ENCODE measurements around the gene ZIC1.

ZIC1 gene

DNA sequence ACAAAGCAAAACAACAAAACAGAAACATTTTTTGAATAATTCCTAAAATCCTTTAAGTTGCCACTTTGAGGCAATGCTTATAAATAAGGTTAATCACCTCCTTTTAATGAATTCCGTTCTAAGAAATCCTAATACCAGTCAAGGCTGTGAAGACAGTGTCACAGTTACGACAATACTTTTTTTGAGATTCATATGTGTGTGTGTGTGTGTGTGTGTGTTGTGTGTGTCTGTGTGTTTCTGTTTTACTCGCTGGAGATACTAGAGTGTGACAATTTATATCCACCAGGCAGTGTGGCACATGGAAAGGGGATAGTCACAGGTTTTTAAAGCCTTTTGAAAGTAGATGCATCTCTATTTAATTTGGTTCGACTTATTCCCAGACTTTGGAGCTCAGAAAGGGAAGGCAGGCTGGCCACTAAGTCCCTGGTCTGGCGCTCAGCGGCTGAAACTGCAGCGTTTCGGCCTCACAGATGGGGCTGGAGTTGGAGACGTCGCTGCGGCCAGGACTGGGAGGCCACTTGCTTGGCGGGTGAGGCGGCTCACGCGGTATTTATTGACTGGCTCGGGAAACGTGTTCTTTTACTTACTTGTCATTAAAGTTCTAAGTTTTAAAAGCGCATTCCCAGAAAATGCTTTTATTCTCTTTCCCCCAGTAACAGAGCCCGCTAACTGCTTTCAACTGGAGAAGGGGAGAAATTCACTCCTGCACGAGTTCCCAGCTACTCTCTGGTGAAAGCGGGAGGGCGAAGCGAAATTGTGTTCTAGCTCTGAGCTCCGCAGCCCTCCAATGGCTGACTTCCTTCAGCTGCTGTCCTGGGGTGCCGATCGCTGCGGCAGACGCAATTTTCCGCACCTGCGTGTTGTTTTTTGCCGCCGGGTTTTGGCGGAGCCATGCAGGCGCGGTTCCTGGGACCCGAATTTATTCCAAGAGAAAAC, 13.7 kb downstream of the ZIC1 start:
- peaks cover 0 to 7% of the 10 kb centered on the region in 2 donors for H3K4me1 ChIP-seq (ENCODE audit: control insufficient read depth in 1 of 2, insufficient read depth in 2 of 2, low read length in 2 of 2)
- peaks cover 71 to 79% of the 10 kb centered on the region in 2 donors for H3K27me3 ChIP-seq (ENCODE audit: control insufficient read depth in 1 of 2, insufficient read depth in 2 of 2, low read length in 2 of 2)
- no peak overlapping the region for H3K9ac ChIP-seq (ENCODE audit: low read depth in 1 of 2, low read length in 2 of 2)
- no peak overlapping the region for H3K4me3 ChIP-seq (ENCODE audit: low read depth in 1 of 2, low read length in 2 of 2)
- H3K9me3 ChIP-seq (ENCODE audit: control insufficient read depth in 1 of 2, low read length in 2 of 2), result no peaks in the 10 kb centered on the region
- no peaks in the 10 kb centered on the region for H3K36me3 ChIP-seq (ENCODE audit: control insufficient read depth in 1 of 2, insufficient read depth in 2 of 2, low read length in 2 of 2)
- no peak overlapping the region for H3K27ac ChIP-seq (ENCODE audit: low read depth, low read length)

- Histone ChIP-seq H3K27ac (ENCODE audit: low read depth, low read length) (no peak overlapping the region), H3K4me1 (ENCODE audit: control insufficient read depth in 1 of 2, insufficient read depth in 2 of 2, low read length in 2 of 2) (peaks cover 0 to 7% of the 10 kb centered on the region in 2 donors), H3K36me3 (ENCODE audit: control insufficient read depth in 1 of 2, insufficient read depth in 2 of 2, low read length in 2 of 2) (no peaks in the 10 kb centered on the region), H3K9ac (ENCODE audit: low read depth in 1 of 2, low read length in 2 of 2) (no peak overlapping the region), H3K4me3 (ENCODE audit: low read depth in 1 of 2, low read length in 2 of 2) (no peak overlapping the region), H3K9me3 (ENCODE audit: control insufficient read depth in 1 of 2, low read length in 2 of 2) (no peaks in the 10 kb centered on the region), H3K27me3 (ENCODE audit: control insufficient read depth in 1 of 2, insufficient read depth in 2 of 2, low read length in 2 of 2) (peaks cover 66 to 73% of the 10 kb centered on the region in 2 donors)
These were observed 14.3 kb downstream of the ZIC1 start for GRCh38 chr3:147423537-147423797.

- H3K27ac ChIP-seq (ENCODE audit: low read depth, low read length), result no peak overlapping the region
- no peak overlapping the region for H3K4me3 ChIP-seq (ENCODE audit: low read depth in 1 of 2, low read length in 2 of 2)
- peaks cover 0 to 5% of the 10 kb centered on the region in 2 donors for H3K4me1 ChIP-seq (ENCODE audit: control insufficient read depth in 1 of 2, insufficient read depth in 2 of 2, low read length in 2 of 2)
- no peak overlapping the region for H3K9ac ChIP-seq (ENCODE audit: low read depth in 1 of 2, low read length in 2 of 2)
- no peaks in the 10 kb centered on the region for H3K9me3 ChIP-seq (ENCODE audit: control insufficient read depth in 1 of 2, low read length in 2 of 2)
- H3K36me3 ChIP-seq (ENCODE audit: control insufficient read depth in 1 of 2, insufficient read depth in 2 of 2, low read length in 2 of 2), result no peaks in the 10 kb centered on the region
- H3K27me3 ChIP-seq (ENCODE audit: control insufficient read depth in 1 of 2, insufficient read depth in 2 of 2, low read length in 2 of 2), result peaks cover 61 to 68% of the 10 kb centered on the region in 2 donors
These were observed 14.8 kb downstream of the ZIC1 start for GRCh38 chr3:147423798-147424580.

- Histone ChIP-seq H3K4me3 (ENCODE audit: low read depth in 1 of 2, low read length in 2 of 2) (no peak overlapping the region), H3K9me3 (ENCODE audit: control insufficient read depth in 1 of 2, low read length in 2 of 2) (no peaks in the 10 kb centered on the region), H3K27me3 (ENCODE audit: control insufficient read depth in 1 of 2, insufficient read depth in 2 of 2, low read length in 2 of 2) (peaks cover 53 to 60% of the 10 kb centered on the region in 2 donors), H3K4me1 (ENCODE audit: control insufficient read depth in 1 of 2, insufficient read depth in 2 of 2, low read length in 2 of 2) (no peaks in the 10 kb centered on the region), H3K36me3 (ENCODE audit: control insufficient read depth in 1 of 2, insufficient read depth in 2 of 2, low read length in 2 of 2) (no peaks in the 10 kb centered on the region), H3K9ac (ENCODE audit: low read depth in 1 of 2, low read length in 2 of 2) (no peak overlapping the region), H3K27ac (ENCODE audit: low read depth, low read length) (no peak overlapping the region)
These were observed 15.6 kb downstream of the ZIC1 start for GRCh38 chr3:147424581-147425387.

DNA sequence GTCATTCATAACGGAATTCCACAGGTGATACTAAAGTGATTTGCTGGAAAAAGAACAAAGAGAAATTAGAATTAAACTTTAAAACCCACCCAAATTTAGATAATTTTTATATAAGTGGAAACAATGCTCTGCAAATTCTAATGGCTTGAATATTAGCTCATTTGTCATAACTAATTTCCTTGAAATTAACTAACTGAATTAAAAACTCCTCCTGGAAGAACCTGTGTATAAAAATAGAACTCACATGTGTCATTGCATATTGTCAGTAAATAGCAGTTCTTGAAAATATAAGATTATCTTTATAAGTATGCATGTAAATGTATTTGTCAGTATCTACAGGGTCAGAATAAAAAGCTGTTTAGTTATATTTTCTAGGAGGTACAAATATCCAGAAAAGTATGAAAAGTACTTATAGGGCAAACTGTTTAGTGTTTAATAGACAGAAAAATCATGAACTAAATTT, 16.3 kb downstream of the ZIC1 start:
- Histone ChIP-seq H3K27ac (ENCODE audit: low read depth, low read length) (no peak overlapping the region), H3K4me1 (ENCODE audit: control insufficient read depth in 1 of 2, insufficient read depth in 2 of 2, low read length in 2 of 2) (no peaks in the 10 kb centered on the region), H3K4me3 (ENCODE audit: low read depth in 1 of 2, low read length in 2 of 2) (no peak overlapping the region), H3K9ac (ENCODE audit: low read depth in 1 of 2, low read length in 2 of 2) (no peak overlapping the region), H3K9me3 (ENCODE audit: control insufficient read depth in 1 of 2, low read length in 2 of 2) (no peaks in the 10 kb centered on the region), H3K36me3 (ENCODE audit: control insufficient read depth in 1 of 2, insufficient read depth in 2 of 2, low read length in 2 of 2) (no peaks in the 10 kb centered on the region), H3K27me3 (ENCODE audit: control insufficient read depth in 1 of 2, insufficient read depth in 2 of 2, low read length in 2 of 2) (peaks cover 47 to 54% of the 10 kb centered on the region in 2 donors)

GRCh38 chr3:147426931-147427330, 17.8 kb downstream of the ZIC1 start:
- Histone ChIP-seq H3K27me3 (ENCODE audit: control insufficient read depth in 1 of 2, insufficient read depth in 2 of 2, low read length in 2 of 2) (peaks cover 32 to 39% of the 10 kb centered on the region in 2 donors), H3K27ac (ENCODE audit: low read depth, low read length) (no peak overlapping the region)

GRCh38 chr3:147427746-147428145, 18.6 kb downstream of the ZIC1 start:
- H3K9me3 ChIP-seq (ENCODE audit: control insufficient read depth in 1 of 2, low read length in 2 of 2), result no peaks in the 10 kb centered on the region
- H3K36me3 ChIP-seq (ENCODE audit: control insufficient read depth in 1 of 2, insufficient read depth in 2 of 2, low read length in 2 of 2), result no peaks in the 10 kb centered on the region
- no peak overlapping the region for H3K27ac ChIP-seq (ENCODE audit: low read depth, low read length)
- H3K9ac ChIP-seq (ENCODE audit: low read depth in 1 of 2, low read length in 2 of 2), result no peak overlapping the region
- H3K4me1 ChIP-seq (ENCODE audit: control insufficient read depth in 1 of 2, insufficient read depth in 2 of 2, low read length in 2 of 2), result no peaks in the 10 kb centered on the region
- H3K27me3 ChIP-seq (ENCODE audit: control insufficient read depth in 1 of 2, insufficient read depth in 2 of 2, low read length in 2 of 2), result peaks cover 24 to 31% of the 10 kb centered on the region in 2 donors
- H3K4me3 ChIP-seq (ENCODE audit: low read depth in 1 of 2, low read length in 2 of 2), result no peak overlapping the region

More at GRCh38 chr3:147426931-147427330, 17.8 kb downstream of the ZIC1 start:
- Histone ChIP-seq H3K9ac (ENCODE audit: low read depth in 1 of 2, low read length in 2 of 2) (no peak overlapping the region), H3K36me3 (ENCODE audit: control insufficient read depth in 1 of 2, insufficient read depth in 2 of 2, low read length in 2 of 2) (no peaks in the 10 kb centered on the region), H3K4me3 (ENCODE audit: low read depth in 1 of 2, low read length in 2 of 2) (no peak overlapping the region), H3K4me1 (ENCODE audit: control insufficient read depth in 1 of 2, insufficient read depth in 2 of 2, low read length in 2 of 2) (no peaks in the 10 kb centered on the region), H3K9me3 (ENCODE audit: control insufficient read depth in 1 of 2, low read length in 2 of 2) (no peaks in the 10 kb centered on the region)

DNA sequence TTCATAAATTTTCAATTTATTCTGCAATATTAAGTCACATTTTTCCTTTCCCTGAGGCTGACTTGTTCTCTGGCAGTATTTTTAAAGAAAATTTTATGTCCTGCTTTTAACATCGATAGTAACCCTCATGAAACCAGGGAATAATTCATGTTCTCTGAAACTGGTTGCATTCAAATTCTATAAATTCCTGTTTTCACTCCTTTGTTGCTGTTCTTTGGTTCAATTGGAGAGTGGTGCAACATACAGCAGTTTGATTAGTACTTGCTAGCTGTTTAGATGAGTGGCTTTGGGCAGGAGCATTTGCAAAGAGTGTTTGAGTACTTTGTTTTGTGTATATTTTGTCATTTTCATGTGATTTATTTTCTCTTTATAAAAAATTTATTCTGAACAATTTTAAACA, 19.2 kb downstream of the ZIC1 start:
- H3K9me3 ChIP-seq (ENCODE audit: control insufficient read depth in 1 of 2, low read length in 2 of 2), result no peaks in the 10 kb centered on the region
- H3K4me3 ChIP-seq (ENCODE audit: low read depth in 1 of 2, low read length in 2 of 2), result no peak overlapping the region
- no peaks in the 10 kb centered on the region for H3K4me1 ChIP-seq (ENCODE audit: control insufficient read depth in 1 of 2, insufficient read depth in 2 of 2, low read length in 2 of 2)
- no peaks in the 10 kb centered on the region for H3K36me3 ChIP-seq (ENCODE audit: control insufficient read depth in 1 of 2, insufficient read depth in 2 of 2, low read length in 2 of 2)
- no peak overlapping the region for H3K27ac ChIP-seq (ENCODE audit: low read depth, low read length)
- H3K27me3 ChIP-seq (ENCODE audit: control insufficient read depth in 1 of 2, insufficient read depth in 2 of 2, low read length in 2 of 2), result peaks cover 18 to 25% of the 10 kb centered on the region in 2 donors
- H3K9ac ChIP-seq (ENCODE audit: low read depth in 1 of 2, low read length in 2 of 2), result no peak overlapping the region

DNA sequence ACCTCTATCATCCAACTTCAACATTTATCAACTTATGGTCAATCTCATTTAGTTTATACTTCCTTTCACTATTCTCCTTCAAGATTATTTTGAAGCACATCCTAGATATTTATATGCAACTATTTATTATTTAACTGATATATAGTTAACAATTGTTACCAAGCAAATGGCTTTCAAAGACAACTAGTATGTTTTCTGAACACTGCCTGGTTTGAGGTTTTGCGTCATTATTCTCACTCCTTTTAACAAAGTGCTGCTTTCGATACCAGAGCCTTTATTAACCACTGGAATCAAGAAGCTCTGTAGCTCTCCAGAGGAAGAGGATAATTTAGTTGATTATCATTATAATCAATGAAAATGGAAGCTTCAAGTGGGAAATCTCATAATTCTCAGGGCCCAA, 19.6 kb downstream of the ZIC1 start:
- H3K27ac ChIP-seq (ENCODE audit: low read depth, low read length), result no peak overlapping the region
- no peak overlapping the region for H3K9ac ChIP-seq (ENCODE audit: low read depth in 1 of 2, low read length in 2 of 2)
- no peaks in the 10 kb centered on the region for H3K36me3 ChIP-seq (ENCODE audit: control insufficient read depth in 1 of 2, insufficient read depth in 2 of 2, low read length in 2 of 2)
- H3K27me3 ChIP-seq (ENCODE audit: control insufficient read depth in 1 of 2, insufficient read depth in 2 of 2, low read length in 2 of 2), result peaks cover 14 to 21% of the 10 kb centered on the region in 2 donors
- H3K4me3 ChIP-seq (ENCODE audit: low read depth in 1 of 2, low read length in 2 of 2), result no peak overlapping the region
- no peaks in the 10 kb centered on the region for H3K4me1 ChIP-seq (ENCODE audit: control insufficient read depth in 1 of 2, insufficient read depth in 2 of 2, low read length in 2 of 2)
- no peaks in the 10 kb centered on the region for H3K9me3 ChIP-seq (ENCODE audit: control insufficient read depth in 1 of 2, low read length in 2 of 2)
